Karpas-422 (cell line): ENCODE measurements around the gene CIART. TPM values are rescaled to one million over a fixed set of nuclear protein-coding genes. Genes with fewer than 3 reads are reported as not detected.

Experiments
- small RNA-seq: library from RNA; depleted of rRNA; stranded (forward); fragments of <200 nt; gene quantifications from one replicate; pipeline ENCODE3, GENCODE V24; 2014
- total RNA-seq: library from RNA; depleted of rRNA; stranded (reverse); fragments of >200 nt; shearing (Covaris generic); gene quantifications from 2 replicates; pipeline ENCODE4 v1.2.3, GENCODE V29; 2014; ENCODE audit warnings: low replicate concordance; rRNA removed

Gene CIART
- total RNA-seq, 1 experiment from 2014 or later: 4.1 TPM

Small RNA genes within 50 kb of the gene (small RNA-seq; reads per million reads assigned to genes)
- 1.4 reads per million, percentile 40 among the genes with 10 or more reads in this experiment for gene RNU2-17P

Other genes starting within 250 kb of the CIART start
- gene VPS45, start 214.8 kb upstream of the CIART start, total RNA-seq: 24.9 and 39.0 TPM in 2 replicates
- gene PLEKHO1, start 132.6 kb upstream of the CIART start, total RNA-seq: 1.6 and 3.8 TPM in 2 replicates
- 43.2 and 77.4 TPM in 2 replicates for gene ANP32E, start 46.4 kb upstream of the CIART start, total RNA-seq
- 0.22 and 0.45 TPM in 2 replicates for gene CA14, start 24.8 kb upstream of the CIART start, total RNA-seq
- gene APH1A, start 13.5 kb upstream of the CIART start, total RNA-seq: 122 and 130 TPM in 2 replicates
- 5.1 and 21.2 TPM in 2 replicates for gene C1orf54, start 9.8 kb upstream of the CIART start, total RNA-seq
- 71.0 and 75.0 TPM in 2 replicates for gene MRPS21, start 11.3 kb downstream of the CIART start, total RNA-seq
- gene PRPF3, start 39.0 kb downstream of the CIART start, total RNA-seq: 50.5 and 51.6 TPM in 2 replicates
- gene RPRD2, start 81.6 kb downstream of the CIART start, total RNA-seq: 17.9 and 29.9 TPM in 2 replicates
- 38.3 and 77.2 TPM in 2 replicates for gene TARS2, start 204.9 kb downstream of the CIART start, total RNA-seq
- 2.2 and 7.2 TPM in 2 replicates for gene ECM1, start 225.6 kb downstream of the CIART start, total RNA-seq
- gene FALEC, start 233.2 kb downstream of the CIART start, total RNA-seq: 0.54 TPM in 1 of 2 replicates, not detected in the other